GM23338 (cell line): ENCODE measurements around the gene NRSN2. TPM values are rescaled to one million over a fixed set of nuclear protein-coding genes. Genes with fewer than 3 reads are reported as not detected.

Experiments used
- ATAC-seq: fragments of 200-7000 bp; cut with Tn5 transposase; 3 replicates; pipeline ENCODE4 v1.9.1; 2020
- DNase-seq: peaks from one replicate; pipeline ENCODE4 v3.0.0-alpha.2; 2015; ENCODE audit warnings: low spot score
- H2AFZ ChIP-seq: fragments of 200-600 bp; sonication (generic); 2 replicates; pipeline ENCODE4 v1.8.0; 2016; ENCODE audit warnings: antibody characterized with exemption, mild to moderate bottlenecking, moderate library complexity
- H3F3A ChIP-seq: fragments of 200-600 bp; sonication (generic); replicated peaks from 2 replicates; pipeline ENCODE4 v1.8.0; 2017; ENCODE audit warnings: antibody characterized with exemption, mixed run types, low read depth
- H3K27ac ChIP-seq: fragments of 200-600 bp; sonication (generic); 2 replicates; pipeline ENCODE4 v1.6.1; 2016; ENCODE audit warnings: low read depth
- H3K27me3 ChIP-seq: fragments of 200-600 bp; sonication (generic); 2 replicates; pipeline ENCODE4 v1.8.0; 2016; ENCODE audit warnings: mild to moderate bottlenecking, mixed run types, moderate library complexity; ENCODE audit not compliant: insufficient read depth
- H3K36me3 ChIP-seq: fragments of 200-600 bp; sonication (generic); 2 replicates; pipeline ENCODE4 v1.8.0; 2016; ENCODE audit warnings: mild to moderate bottlenecking; ENCODE audit not compliant: insufficient read depth
- H3K4me1 ChIP-seq: fragments of 200-600 bp; sonication (generic); 2 replicates; pipeline ENCODE4 v1.8.0; 2016; ENCODE audit warnings: mild to moderate bottlenecking, moderate library complexity; ENCODE audit not compliant: insufficient read depth
- H3K4me2 ChIP-seq: fragments of 200-600 bp; sonication (generic); 2 replicates; pipeline ENCODE4 v1.7.1; 2017; ENCODE audit warnings: mixed run types
- H3K4me3 ChIP-seq: fragments of 200-600 bp; sonication (generic); 2 replicates; pipeline ENCODE4 v1.6.1; 2016; ENCODE audit warnings: mixed run types
- H3K79me2 ChIP-seq: fragments of 200-600 bp; sonication (generic); replicated peaks from 2 replicates; pipeline ENCODE4 v1.8.0; 2017; ENCODE audit warnings: mild to moderate bottlenecking; ENCODE audit not compliant: insufficient read depth
- H3K9me2 ChIP-seq: fragments of 200-600 bp; sonication (generic); 2 replicates; pipeline ENCODE4 v1.8.0; 2017; ENCODE audit not compliant: insufficient read depth
- H4K20me1 ChIP-seq: fragments of 200-600 bp; sonication (generic); replicated peaks from 2 replicates; pipeline ENCODE4 v1.8.0; 2017; ENCODE audit warnings: mild to moderate bottlenecking; ENCODE audit not compliant: insufficient read depth
- H3K27ac Mint-ChIP-seq: 2 replicates; pipeline ENCODE4 v1.8.0; 2020; ENCODE audit warnings: inconsistent platforms, mild to moderate bottlenecking, moderate library complexity, mixed read lengths
- H3K27me3 Mint-ChIP-seq: 3 replicates; pipeline ENCODE4 v1.8.0; 2022; ENCODE audit warnings: low read depth, mild to moderate bottlenecking, moderate library complexity, mixed read lengths, inconsistent platforms; ENCODE audit not compliant: insufficient read depth, poor library complexity
- H3K36me3 Mint-ChIP-seq: 3 replicates; pipeline ENCODE4 v1.8.0; 2021; ENCODE audit warnings: low read depth, mild to moderate bottlenecking, inconsistent platforms, moderate library complexity, mixed read lengths
- H3K4me1 Mint-ChIP-seq: 3 replicates; pipeline ENCODE4 v1.8.0; 2020; ENCODE audit warnings: mild to moderate bottlenecking, inconsistent platforms, mixed read lengths
- H3K4me3 Mint-ChIP-seq: 3 replicates; pipeline ENCODE4 v1.8.0; 2021; ENCODE audit warnings: moderate library complexity, mild to moderate bottlenecking, inconsistent platforms, mixed read lengths
- H3K9me3 Mint-ChIP-seq: 3 replicates; pipeline ENCODE4 v1.8.0; 2020; ENCODE audit warnings: moderate library complexity, mild to moderate bottlenecking, inconsistent platforms, mixed read lengths
- CREB1 ChIP-seq: fragments of 250-450 bp; sonication (Bioruptor Pico); IDR thresholded peaks from 2 replicates; pipeline ENCODE4 v1.5.0; 2020; ENCODE audit warnings: low read depth, mild to moderate bottlenecking, moderate library complexity
- EZH2phosphoT487 ChIP-seq: fragments of 200-600 bp; sonication (generic); IDR thresholded peaks from one replicate; pipeline ENCODE4 v1.8.1; 2018; ENCODE audit warnings: antibody characterized with exemption; ENCODE audit not compliant: unreplicated experiment
- STAT1 ChIP-seq: IDR thresholded peaks from one replicate; pipeline ENCODE4 v1.6.1; 2016; ENCODE audit warnings: antibody characterized with exemption; ENCODE audit not compliant: unreplicated experiment
- polyA plus RNA-seq: library from polyadenylated mRNA; unstranded; fragments of >200 nt; fragmentation: Nextera tagmentation; extraction: Ambion mirVana; gene quantifications from 2 replicates; pipeline ENCODE4 v1.2.1, GENCODE V29; 2016
- total RNA-seq: library from RNA; depleted of rRNA; stranded (reverse); fragments of >200 nt; shearing (Covaris generic); gene quantifications from 2 replicates; pipeline ENCODE4 v1.2.3, GENCODE V29; 2014
- TF ChIP-seq, protein P1 (sequence below): IDR thresholded peaks from 2 replicates; pipeline ENCODE4 v1.6.1; 2016; ENCODE audit warnings: antibody characterized with exemption
- TF ChIP-seq, protein P2 (sequence below): fragments of 250-450 bp; sonication (Bioruptor Pico); IDR thresholded peaks from 2 replicates; pipeline ENCODE4 v1.5.0; 2020; ENCODE audit warnings: mild to moderate bottlenecking, moderate library complexity

The NRSN2 gene
- total and polyA plus RNA-seq, 2 experiments from 2014 or later, result 14.4 to 17.9 TPM

DNA sequence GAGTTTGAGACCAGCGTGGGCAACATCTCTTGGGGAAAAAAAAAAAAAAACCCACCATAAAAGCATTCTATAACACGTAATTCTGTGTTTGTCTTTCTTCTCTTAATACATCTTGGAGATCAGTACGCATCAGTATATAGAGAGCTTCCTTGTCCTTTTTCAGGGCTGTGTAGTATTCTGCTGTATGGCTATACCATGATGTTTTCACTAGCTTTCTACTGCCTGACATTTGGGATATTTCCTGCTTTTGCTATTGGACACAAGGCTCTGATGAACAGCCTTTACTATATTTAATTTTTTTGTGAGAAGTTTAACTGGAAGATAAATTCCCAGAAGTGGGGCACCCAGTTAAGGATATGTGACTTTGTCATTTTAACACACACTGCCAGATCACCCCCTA lies 40.6 kb downstream of the NRSN2 start:
- H3K27ac ChIP-seq, result no peak overlapping the region
- 0 out of 2 replicates have a peak, but pooled peaks cover 3% of the 10 kb centered on the region for H3K79me2 ChIP-seq
- no peaks in the 10 kb centered on the region; the same call in 1 of the 2 replicates for H3K36me3 ChIP-seq
- TF ChIP-seq EZH2phosphoT487 (no peak), CREB1 (CRISPR knock-in tag) (no peak), STAT1 (no peak)
- TF ChIP-seq, protein P1, sequence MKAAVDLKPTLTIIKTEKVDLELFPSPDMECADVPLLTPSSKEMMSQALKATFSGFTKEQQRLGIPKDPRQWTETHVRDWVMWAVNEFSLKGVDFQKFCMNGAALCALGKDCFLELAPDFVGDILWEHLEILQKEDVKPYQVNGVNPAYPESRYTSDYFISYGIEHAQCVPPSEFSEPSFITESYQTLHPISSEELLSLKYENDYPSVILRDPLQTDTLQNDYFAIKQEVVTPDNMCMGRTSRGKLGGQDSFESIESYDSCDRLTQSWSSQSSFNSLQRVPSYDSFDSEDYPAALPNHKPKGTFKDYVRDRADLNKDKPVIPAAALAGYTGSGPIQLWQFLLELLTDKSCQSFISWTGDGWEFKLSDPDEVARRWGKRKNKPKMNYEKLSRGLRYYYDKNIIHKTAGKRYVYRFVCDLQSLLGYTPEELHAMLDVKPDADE, result no peak
- TF ChIP-seq, protein P2, sequence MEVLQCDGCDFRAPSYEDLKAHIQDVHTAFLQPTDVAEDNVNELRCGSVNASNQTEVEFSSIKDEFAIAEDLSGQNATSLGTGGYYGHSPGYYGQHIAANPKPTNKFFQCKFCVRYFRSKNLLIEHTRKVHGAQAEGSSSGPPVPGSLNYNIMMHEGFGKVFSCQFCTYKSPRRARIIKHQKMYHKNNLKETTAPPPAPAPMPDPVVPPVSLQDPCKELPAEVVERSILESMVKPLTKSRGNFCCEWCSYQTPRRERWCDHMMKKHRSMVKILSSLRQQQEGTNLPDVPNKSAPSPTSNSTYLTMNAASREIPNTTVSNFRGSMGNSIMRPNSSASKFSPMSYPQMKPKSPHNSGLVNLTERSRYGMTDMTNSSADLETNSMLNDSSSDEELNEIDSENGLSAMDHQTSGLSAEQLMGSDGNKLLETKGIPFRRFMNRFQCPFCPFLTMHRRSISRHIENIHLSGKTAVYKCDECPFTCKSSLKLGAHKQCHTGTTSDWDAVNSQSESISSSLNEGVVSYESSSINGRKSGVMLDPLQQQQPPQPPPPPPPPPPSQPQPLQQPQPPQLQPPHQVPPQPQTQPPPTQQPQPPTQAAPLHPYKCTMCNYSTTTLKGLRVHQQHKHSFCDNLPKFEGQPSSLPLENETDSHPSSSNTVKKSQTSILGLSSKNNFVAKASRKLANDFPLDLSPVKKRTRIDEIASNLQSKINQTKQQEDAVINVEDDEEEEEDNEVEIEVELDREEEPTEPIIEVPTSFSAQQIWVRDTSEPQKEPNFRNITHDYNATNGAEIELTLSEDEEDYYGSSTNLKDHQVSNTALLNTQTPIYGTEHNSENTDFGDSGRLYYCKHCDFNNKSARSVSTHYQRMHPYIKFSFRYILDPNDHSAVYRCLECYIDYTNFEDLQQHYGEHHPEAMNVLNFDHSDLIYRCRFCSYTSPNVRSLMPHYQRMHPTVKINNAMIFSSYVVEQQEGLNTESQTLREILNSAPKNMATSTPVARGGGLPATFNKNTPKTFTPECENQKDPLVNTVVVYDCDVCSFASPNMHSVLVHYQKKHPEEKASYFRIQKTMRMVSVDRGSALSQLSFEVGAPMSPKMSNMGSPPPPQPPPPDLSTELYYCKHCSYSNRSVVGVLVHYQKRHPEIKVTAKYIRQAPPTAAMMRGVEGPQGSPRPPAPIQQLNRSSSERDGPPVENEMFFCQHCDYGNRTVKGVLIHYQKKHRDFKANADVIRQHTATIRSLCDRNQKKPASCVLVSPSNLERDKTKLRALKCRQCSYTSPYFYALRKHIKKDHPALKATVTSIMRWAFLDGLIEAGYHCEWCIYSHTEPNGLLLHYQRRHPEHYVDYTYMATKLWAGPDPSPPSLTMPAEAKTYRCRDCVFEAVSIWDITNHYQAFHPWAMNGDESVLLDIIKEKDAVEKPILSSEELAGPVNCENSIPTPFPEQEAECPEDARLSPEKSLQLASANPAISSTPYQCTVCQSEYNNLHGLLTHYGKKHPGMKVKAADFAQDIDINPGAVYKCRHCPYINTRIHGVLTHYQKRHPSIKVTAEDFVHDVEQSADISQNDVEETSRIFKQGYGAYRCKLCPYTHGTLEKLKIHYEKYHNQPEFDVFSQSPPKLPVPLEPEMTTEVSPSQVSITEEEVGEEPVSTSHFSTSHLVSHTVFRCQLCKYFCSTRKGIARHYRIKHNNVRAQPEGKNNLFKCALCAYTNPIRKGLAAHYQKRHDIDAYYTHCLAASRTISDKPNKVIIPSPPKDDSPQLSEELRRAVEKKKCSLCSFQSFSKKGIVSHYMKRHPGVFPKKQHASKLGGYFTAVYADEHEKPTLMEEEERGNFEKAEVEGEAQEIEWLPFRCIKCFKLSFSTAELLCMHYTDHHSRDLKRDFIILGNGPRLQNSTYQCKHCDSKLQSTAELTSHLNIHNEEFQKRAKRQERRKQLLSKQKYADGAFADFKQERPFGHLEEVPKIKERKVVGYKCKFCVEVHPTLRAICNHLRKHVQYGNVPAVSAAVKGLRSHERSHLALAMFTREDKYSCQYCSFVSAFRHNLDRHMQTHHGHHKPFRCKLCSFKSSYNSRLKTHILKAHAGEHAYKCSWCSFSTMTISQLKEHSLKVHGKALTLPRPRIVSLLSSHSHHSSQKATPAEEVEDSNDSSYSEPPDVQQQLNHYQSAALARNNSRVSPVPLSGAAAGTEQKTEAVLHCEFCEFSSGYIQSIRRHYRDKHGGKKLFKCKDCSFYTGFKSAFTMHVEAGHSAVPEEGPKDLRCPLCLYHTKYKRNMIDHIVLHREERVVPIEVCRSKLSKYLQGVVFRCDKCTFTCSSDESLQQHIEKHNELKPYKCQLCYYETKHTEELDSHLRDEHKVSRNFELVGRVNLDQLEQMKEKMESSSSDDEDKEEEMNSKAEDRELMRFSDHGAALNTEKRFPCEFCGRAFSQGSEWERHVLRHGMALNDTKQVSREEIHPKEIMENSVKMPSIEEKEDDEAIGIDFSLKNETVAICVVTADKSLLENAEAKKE (CRISPR knock-in tag), result no peak
- no peaks in the 10 kb centered on the region for H3K9me3 Mint-ChIP-seq
- peaks cover 2% of the 10 kb centered on the region; the same call in 1 of the 2 replicates for H3K27me3 ChIP-seq
- no peak for DNase-seq
- H3K4me1 Mint-ChIP-seq, result peaks cover 8% of the 10 kb centered on the region; the same call in 2 of the 3 replicates
- H3K4me2 ChIP-seq, result no peak overlapping the region
- H3K9me2 ChIP-seq, result no peaks in the 10 kb centered on the region
- no peak overlapping the region for H2AFZ ChIP-seq
- H3F3A ChIP-seq, result peaks cover 2% of the 10 kb centered on the region; the same call in 1 of the 2 replicates
- H3K4me3 ChIP-seq, result no peak overlapping the region
- no peaks in the 10 kb centered on the region for H3K4me1 ChIP-seq
- peaks cover 54% of the 10 kb centered on the region for H3K36me3 Mint-ChIP-seq
- H3K27ac Mint-ChIP-seq, result no peak overlapping the region
- H3K4me3 Mint-ChIP-seq, result no peak overlapping the region; the same call in 2 of the 3 replicates
- H4K20me1 ChIP-seq, result no peaks in the 10 kb centered on the region; the same call in 1 of the 2 replicates
- peaks cover 7% of the 10 kb centered on the region for H3K27me3 Mint-ChIP-seq
- ATAC-seq, result no peak
